ENCODE measurements around the gene GPR146. TPM values are rescaled to one million over a fixed set of nuclear protein-coding genes. Genes with fewer than 3 reads are reported as not detected.

The GPR146 gene
- total and polyA plus RNA-seq, 9 donors, result 6.1 to 25.0 (median 8.4) TPM

- intact Hi-C loops (cut with DNase I), result no loop called here
- H3K27ac ChIP-seq, result no peak overlapping the region
Observed at GRCh38 chr7:1022801-1023465, 21.4 kb upstream of the GPR146 start.

GRCh38 chr7:1024331-1024841 lies 20.0 kb upstream of the GPR146 start:
- Histone ChIP-seq H3K4me1 (ENCODE audit: insufficient read depth) (peaks cover 3% of the 10 kb centered on the region), H3K27me3 (no peaks in the 10 kb centered on the region), H3K9me3 (no peaks in the 10 kb centered on the region), H3K4me3 (no peak overlapping the region), H3K36me3 (no peaks in the 10 kb centered on the region), H3K27ac (no peak overlapping the region)
- intact Hi-C loops (cut with DNase I), result no loop called here
- 83 to 86% (median 83%) methylated on average over 15 of the region's 15 CpGs for WGBS, 3 donors
- no peak for TF ChIP-seq POLR2A (IDR thresholded peaks at IDR 0.05)
- no peak for DNase-seq

More at GRCh38 chr7:1022801-1023465, 21.4 kb upstream of the GPR146 start:
- Histone ChIP-seq H3K36me3 (no peaks in the 10 kb centered on the region), H3K9me3 (no peaks in the 10 kb centered on the region), H3K27me3 (no peaks in the 10 kb centered on the region), H3K4me3 (no peak overlapping the region), H3K4me1 (ENCODE audit: insufficient read depth) (peaks cover 4% of the 10 kb centered on the region)
- no peak for DNase-seq
- TF ChIP-seq, protein P1, sequence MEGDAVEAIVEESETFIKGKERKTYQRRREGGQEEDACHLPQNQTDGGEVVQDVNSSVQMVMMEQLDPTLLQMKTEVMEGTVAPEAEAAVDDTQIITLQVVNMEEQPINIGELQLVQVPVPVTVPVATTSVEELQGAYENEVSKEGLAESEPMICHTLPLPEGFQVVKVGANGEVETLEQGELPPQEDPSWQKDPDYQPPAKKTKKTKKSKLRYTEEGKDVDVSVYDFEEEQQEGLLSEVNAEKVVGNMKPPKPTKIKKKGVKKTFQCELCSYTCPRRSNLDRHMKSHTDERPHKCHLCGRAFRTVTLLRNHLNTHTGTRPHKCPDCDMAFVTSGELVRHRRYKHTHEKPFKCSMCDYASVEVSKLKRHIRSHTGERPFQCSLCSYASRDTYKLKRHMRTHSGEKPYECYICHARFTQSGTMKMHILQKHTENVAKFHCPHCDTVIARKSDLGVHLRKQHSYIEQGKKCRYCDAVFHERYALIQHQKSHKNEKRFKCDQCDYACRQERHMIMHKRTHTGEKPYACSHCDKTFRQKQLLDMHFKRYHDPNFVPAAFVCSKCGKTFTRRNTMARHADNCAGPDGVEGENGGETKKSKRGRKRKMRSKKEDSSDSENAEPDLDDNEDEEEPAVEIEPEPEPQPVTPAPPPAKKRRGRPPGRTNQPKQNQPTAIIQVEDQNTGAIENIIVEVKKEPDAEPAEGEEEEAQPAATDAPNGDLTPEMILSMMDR (IDR thresholded peaks at IDR 0.05), result no peak
- no peak for TF ChIP-seq POLR2A (IDR thresholded peaks at IDR 0.05)
- TF ChIP-seq EP300 (IDR thresholded peaks at IDR 0.05), result no peak
- 92 to 95% (median 94%) methylated on average over 45 of the region's 45 CpGs for WGBS, 3 donors

DNA sequence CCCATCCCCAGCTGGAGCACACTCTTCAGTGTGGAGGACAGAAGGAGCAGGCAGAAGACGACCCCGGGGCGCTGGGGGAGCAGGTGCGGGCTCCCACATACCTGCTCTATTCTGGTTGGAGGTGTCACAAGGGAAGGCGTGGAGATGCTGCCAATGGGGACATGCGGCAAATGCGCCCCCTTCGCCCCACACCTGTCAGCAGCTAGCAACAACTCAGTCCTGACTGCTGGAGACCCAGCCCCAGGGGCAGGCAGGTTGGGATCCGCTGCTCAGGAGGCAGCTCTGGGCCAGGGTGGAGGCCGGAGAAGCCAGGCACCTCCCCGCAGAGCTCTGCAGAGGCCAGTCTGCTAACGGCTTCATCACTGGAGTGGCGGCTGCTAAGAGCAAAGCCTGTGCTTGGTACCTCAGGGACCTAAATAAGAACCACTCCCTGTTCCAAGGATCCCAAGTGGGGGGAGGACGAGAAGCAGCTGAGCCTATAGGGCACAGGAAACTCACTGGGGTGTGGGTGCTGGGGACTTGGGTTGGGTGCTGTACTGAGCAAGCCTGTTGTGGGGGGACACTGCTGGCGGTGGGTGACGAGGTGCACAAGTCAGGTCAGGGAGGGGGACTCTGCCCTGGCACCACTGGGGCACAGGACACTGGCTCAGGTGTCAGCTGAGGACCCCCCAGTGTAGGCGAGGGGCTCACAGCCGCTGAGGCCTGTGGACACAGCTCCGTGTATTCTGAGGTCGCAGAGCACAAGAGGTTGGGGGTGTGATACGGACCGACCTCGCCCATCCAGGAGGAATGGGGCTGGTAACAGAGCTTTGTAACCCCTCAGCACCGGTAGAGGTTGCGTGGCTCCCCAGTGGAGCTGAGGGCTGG lies 19.2 kb upstream of the GPR146 start:
- intact Hi-C loops (cut with DNase I), result no loop called here
- H3K36me3 ChIP-seq, result no peaks in the 10 kb centered on the region
- H3K27ac ChIP-seq, result no peak overlapping the region
- no peak overlapping the region for H3K4me3 ChIP-seq
- no peaks in the 10 kb centered on the region for H3K9me3 ChIP-seq
- H3K27me3 ChIP-seq, result no peaks in the 10 kb centered on the region
- H3K4me1 ChIP-seq (ENCODE audit: insufficient read depth), result peaks cover 3% of the 10 kb centered on the region
- no peak for DNase-seq
- WGBS, 3 donors, result 92 to 93% (median 92%) methylated on average over 25 of the region's 25 CpGs
- TF ChIP-seq POLR2A (IDR thresholded peaks at IDR 0.05) (no peak), EP300 (IDR thresholded peaks at IDR 0.05) (no peak)
- TF ChIP-seq, protein P1 (IDR thresholded peaks at IDR 0.05), result no peak

GRCh38 chr7:1025743-1026581 lies 18.4 kb upstream of the GPR146 start:
- DNase-seq, result no peak
- H3K27me3 ChIP-seq, result no peaks in the 10 kb centered on the region
- TF ChIP-seq EP300 (IDR thresholded peaks at IDR 0.05), result no peak
- TF ChIP-seq, protein P1 (IDR thresholded peaks at IDR 0.05), result no peak
- no peak for TF ChIP-seq POLR2A (IDR thresholded peaks at IDR 0.05)
- H3K27ac ChIP-seq, result no peak overlapping the region
- peaks cover 3% of the 10 kb centered on the region for H3K4me1 ChIP-seq (ENCODE audit: insufficient read depth)
- WGBS, 3 donors, result 88 to 93% (median 88%) methylated on average over 30 to 31 of the region's 31 CpGs
- no peaks in the 10 kb centered on the region for H3K9me3 ChIP-seq
- intact Hi-C loops (cut with DNase I), result no loop called here
- no peaks in the 10 kb centered on the region for H3K36me3 ChIP-seq
- no peak overlapping the region for H3K4me3 ChIP-seq
